GM12878 (cell line): ENCODE results near the gene CZIB. TPM values are rescaled to one million over a fixed set of nuclear protein-coding genes. Genes with fewer than 3 reads are reported as not detected.
A peak's percentile ranks its signal among the peaks of the same experiment; 100 is the strongest.

Experiments
- ATAC-seq: fragments of 200-7000 bp; cut with Tn5 transposase; 3 replicates; pipeline ENCODE4 v1.9.1; 2020; ENCODE audit warnings: mild to moderate bottlenecking, moderate library complexity
- BruUV-seq: library from RNA; stranded (reverse); fragments of 400-500 nt; replicated peaks from 2 replicates; lab custom pipeline; 2021; lab: Mats Ljungman, UMichigan
- CTCF ChIA-PET: fragments of 300-600 bp; sonication (Branson Sonifier 250); formaldehyde crosslinking; extraction: SDS; loops from one replicate; lab custom pipeline; 2021; ENCODE audit warnings: inconsistent platforms; lab: Yijun Ruan, JAX
- POLR2A ChIA-PET: fragments of 350-600 bp; formaldehyde crosslinking; extraction: SDS; loops from one replicate; lab custom pipeline; 2021; ENCODE audit warnings: inconsistent platforms; lab: Charles Lee
- RAD21 ChIA-PET: fragments of 300-600 bp; sonication (Branson Sonifier 250); formaldehyde crosslinking; loops from one replicate; lab custom pipeline; 2023; ENCODE audit warnings: antibody characterized with exemption; ENCODE audit not compliant: unreplicated experiment; lab: Charles Lee
- SMC1A ChIA-PET: fragments of 300-600 bp; sonication (Branson Sonifier 250); formaldehyde crosslinking; loops from one replicate; lab custom pipeline; 2023; ENCODE audit not compliant: unreplicated experiment, uncharacterized antibody; lab: Charles Lee
- DNase-seq: peaks from one replicate; pipeline ENCODE4 v3.0.0-alpha.2; 2011; ENCODE audit warnings: low read depth, low spot score
- FAIRE-seq: peaks from 3 replicates; lab custom pipeline; 2011; peaks lifted over from hg19 to GRCh38; lab: Jason Lieb, UNC
- H2AFZ ChIP-seq: 2 replicates; pipeline ENCODE4 v1.6.0; 2011; ENCODE audit warnings: low read depth, low read length, control low read depth; ENCODE audit not compliant: control insufficient read depth
- H3K27ac ChIP-seq: 2 replicates; pipeline ENCODE4 v1.5.1; 2011; ENCODE audit warnings: control low read depth; ENCODE audit not compliant: control insufficient read depth, insufficient read depth
- H3K27me3 ChIP-seq, 2 experiments: replicated peaks in 1 of 2; 2 replicates each; pipeline versions ENCODE4 v1.6.0 to v1.6.1; 2011; ENCODE audit warnings: low read length in 1 of 2; ENCODE audit not compliant: control insufficient read depth in 2 of 2, insufficient read depth in 2 of 2
- H3K36me3 ChIP-seq, 2 experiments: 2 replicates each; pipeline ENCODE4 v1.5.1; 2011; ENCODE audit warnings: low read length in 1 of 2; ENCODE audit not compliant: control insufficient read depth in 2 of 2, insufficient read depth in 2 of 2
- H3K4me1 ChIP-seq: 2 replicates; pipeline ENCODE4 v1.6.1; 2011; ENCODE audit warnings: mild to moderate bottlenecking, low read length, moderate library complexity, mixed read lengths; ENCODE audit not compliant: control insufficient read depth, insufficient read depth
- H3K4me2 ChIP-seq: 2 replicates; pipeline ENCODE4 v1.6.0; 2011; ENCODE audit warnings: control low read depth; ENCODE audit not compliant: control insufficient read depth, insufficient read depth
- H3K4me3 ChIP-seq: fragments of 200-600 bp; sonication (generic); 2 replicates; pipeline ENCODE4 v1.5.1; 2016
- H3K79me2 ChIP-seq: 2 replicates; pipeline ENCODE4 v1.6.0; 2011; ENCODE audit warnings: low read length; ENCODE audit not compliant: control insufficient read depth, insufficient read depth
- H3K9ac ChIP-seq: 2 replicates; pipeline ENCODE4 v1.8.0; 2011; ENCODE audit warnings: low read length, control low read depth, mixed read lengths; ENCODE audit not compliant: control insufficient read depth, insufficient read depth
- H3K9me3 ChIP-seq: replicated peaks from 3 replicates; pipeline ENCODE4 v1.5.1; 2011; ENCODE audit warnings: mild to moderate bottlenecking, low read length; ENCODE audit not compliant: control insufficient read depth, insufficient read depth
- H4K20me1 ChIP-seq: 2 replicates; pipeline ENCODE4 v1.6.0; 2011; ENCODE audit not compliant: control insufficient read depth, insufficient read depth
- IKZF2 ChIP-seq, 2 experiments: fragments of 450-650 bp; IDR thresholded peaks; 2 replicates each; pipeline ENCODE4 v1.6.1; 2017; ENCODE audit warnings: mild to moderate bottlenecking in 2 of 2, moderate library complexity in 2 of 2
- MTA3 ChIP-seq: IDR thresholded peaks from 2 replicates; pipeline ENCODE4 v1.6.1; 2012; ENCODE audit warnings: low read length, inconsistent platforms, borderline replicate concordance
- MYB ChIP-seq: fragments of 150-350 bp; IDR thresholded peaks from 2 replicates; pipeline ENCODE4 v1.6.1; 2014; ENCODE audit warnings: mild to moderate bottlenecking, low read depth, low read length, borderline replicate concordance
- ZBTB4 ChIP-seq: fragments of 450-650 bp; formaldehyde crosslinking; IDR thresholded peaks from 2 replicates; pipeline ENCODE4 v1.4.0; 2022; ENCODE audit warnings: mild to moderate bottlenecking, moderate library complexity
- ZNF24 ChIP-seq: fragments of 450-650 bp; IDR thresholded peaks from 2 replicates; pipeline ENCODE4 v1.6.1; 2017; ENCODE audit warnings: antibody characterized with exemption, mild to moderate bottlenecking
- WGBS: methylation state at CpG from one replicate; pipeline ENCODE4 v1.1.6; 2016; ENCODE audit warnings: low lambda C conversion rate; ENCODE audit not compliant: insufficient replicate concordance, insufficient coverage; ENCODE audit errors: missing lambda C conversion rate; 5-methylcytosine and 5-hydroxymethylcytosine counted together
- in situ Hi-C: fragments of 300-500 bp; cut with MboI; formaldehyde crosslinking; loops from 9 replicates; pipeline ENCODE4 v1.14.3; 2018; ENCODE audit warnings: mixed read lengths
- intact Hi-C: fragments of 100-400 bp; cut with micrococcal nuclease; formaldehyde crosslinking; loops from one replicate; pipeline ENCODE4 v1.14.2; 2022; ENCODE audit not compliant: unreplicated experiment
- polyA plus RNA-seq, 11 experiments: library from polyadenylated mRNA; depleted of rRNA in 4 of 11; unstranded in 6 of 11; stranded (reverse) in 5 of 11; fragments of >200 nt; fragmentation: Nextera tagmentation in 4 of 11; fragmentation: Illumina TruSeq in 1 of 11; extraction: Ambion mirVana in 4 of 11; extraction: Trizol in 1 of 11; gene quantifications; 1 replicate in 1 of 11; 2 replicates in 10 of 11; pipeline versions ENCODE4 v1.2.1 to v1.2.3, GENCODE V29; 2011 to 2016; ENCODE audit warnings: inconsistent platforms in 2 of 11, missing spikeins in 2 of 11, low read depth in 1 of 11
- total RNA-seq, 4 experiments: library from RNA; depleted of rRNA in 3 of 4; stranded (reverse); fragments of >200 nt in 3 of 4; fragmentation: Illumina TruSeq in 1 of 4; extraction: Trizol in 1 of 4; gene quantifications; 2 replicates each; pipeline versions ENCODE4 v1.2.1 to v1.2.3, GENCODE V29; 2013 to 2021
- TF ChIP-seq, protein P1 (sequence below): fragments of 450-650 bp; IDR thresholded peaks from 2 replicates; pipeline ENCODE4 v1.6.1; 2017; ENCODE audit warnings: borderline replicate concordance

The CZIB gene
- total and polyA plus RNA-seq, 10 of the 15 experiments (the other 5 are each of a cell fraction or from before 2014, with no cell fraction given), result 36.1 to 68.3 (median 50.4) TPM

DNA sequence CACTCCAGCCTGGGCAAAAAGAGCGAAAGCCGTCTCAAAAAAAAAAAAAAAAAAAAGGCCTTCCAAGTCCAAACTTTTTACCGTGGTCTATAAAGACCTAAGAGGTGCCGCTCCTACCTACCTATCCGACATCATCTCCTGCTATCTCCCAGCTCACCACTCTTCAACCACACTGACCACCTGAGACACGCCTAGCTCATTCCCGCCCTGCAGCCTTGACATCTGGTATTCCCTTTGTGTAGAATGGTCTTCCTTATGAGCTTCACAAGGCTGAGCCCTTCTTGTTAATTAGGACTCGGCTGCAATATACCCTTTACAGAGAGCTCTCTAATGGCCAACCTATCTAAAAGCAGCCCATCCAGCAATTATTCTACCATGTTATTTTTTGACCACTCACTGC, 17.2 kb upstream of the CZIB start:
- no TSS peak for BruUV-seq
- peak overlapping the region; percentile 94 for H3K4me3 ChIP-seq
- H3K4me2 ChIP-seq, result peak overlapping the region; percentile 75
- 37% methylated on average over 6 of the region's 8 CpGs for WGBS
- TF ChIP-seq ZBTB4, result no peak
- TF ChIP-seq, all 136 proteins: peak for 0
- DNase-seq (no peak), ATAC-seq (no peak), FAIRE-seq (no peak)
- peaks cover 1 to 16% of the 10 kb centered on the region in 2 experiments for H3K36me3 ChIP-seq
- H3K9me3 ChIP-seq, result no peaks in the 10 kb centered on the region
- peaks cover 4% of the 10 kb centered on the region for H3K4me1 ChIP-seq
- in situ Hi-C loops, result no loop called here
- RAD21 ChIA-PET, result interaction anchor here (1.4 kb wide), 1 partner anchor 18 kb away, joined by 3 read pairs; no protein-coding TSS in a partner anchor
- no peak overlapping the region for H2AFZ ChIP-seq
- SMC1A ChIA-PET, result no interaction called here
- peaks cover 17% of the 10 kb centered on the region for H3K79me2 ChIP-seq
- intact Hi-C loops, result loop anchor here (1.0 kb wide), 1 partner anchor 17 kb away; the partner anchor contains the start of gene CZIB
- H3K9ac ChIP-seq, result peak overlapping the region; percentile 89
- H4K20me1 ChIP-seq, result no peaks in the 10 kb centered on the region
- no peaks in the 10 kb centered on the region for H3K27me3 ChIP-seq
- peak overlapping the region; percentile 66 for H3K27ac ChIP-seq
- CTCF ChIA-PET, result interaction anchor here (0.9 to 1.7 kb wide), 4 partner anchors 17 to 156 kb away, joined by 3 to 4 read pairs (median 3); no protein-coding TSS in a partner anchor
- POLR2A ChIA-PET, result interaction anchor here (0.7 to 1.7 kb wide), 3 partner anchors 16 to 1349 kb away, joined by 3 to 9 read pairs (median 6); no protein-coding TSS in a partner anchor

- Histone ChIP-seq H4K20me1 (no peaks in the 10 kb centered on the region), H3K79me2 (peaks cover 8% of the 10 kb centered on the region), H3K9ac (peak overlapping the region; percentile 89), H3K27me3 (no peaks in the 10 kb centered on the region), H3K4me2 (peak overlapping the region; percentile 82), H3K9me3 (no peaks in the 10 kb centered on the region), H3K4me3 (peak overlapping the region; percentile 80), H3K27ac (peak overlapping the region; percentile 95), H2AFZ (peak overlapping the region; percentile 97), H3K4me1 (0 out of 2 replicates have a peak, but pooled peaks cover 4% of the 10 kb centered on the region), H3K36me3 (peaks cover 0 to 2% of the 10 kb centered on the region in 2 experiments; a peak in 1 of 4 replicates)
- no peak for ATAC-seq
- ChIA-PET CTCF (interaction anchor here (1.1 kb wide), 2 partner anchors 17 to 22 kb away, joined by 3 to 4 read pairs; partner anchors contain the start of gene MAGOH), POLR2A (interaction anchor here (0.6 to 1.7 kb wide), 6 partner anchors 11 to 1538 kb away, joined by 3 to 6 read pairs (median 4); partner anchors contain the start of gene MAGOH), SMC1A (interaction anchor here (0.9 to 2.0 kb wide), 4 partner anchors 11 to 147 kb away, joined by 3 to 9 read pairs (median 4); no protein-coding TSS in a partner anchor), RAD21 (no interaction called here)
- in situ Hi-C loops, result no loop called here
- intact Hi-C loops, result loop anchor here (1.0 to 2.0 kb wide), 2 partner anchors 17 to 24 kb away; partner anchors contain the start of genes CPT2 and MAGOH
- WGBS, result 14% methylated on average over 3 of the region's 3 CpGs
- FAIRE-seq, result no peak
- BruUV-seq, result TSS peak; percentile 99
- DNase-seq, result no peak
- TF ChIP-seq, protein P1, sequence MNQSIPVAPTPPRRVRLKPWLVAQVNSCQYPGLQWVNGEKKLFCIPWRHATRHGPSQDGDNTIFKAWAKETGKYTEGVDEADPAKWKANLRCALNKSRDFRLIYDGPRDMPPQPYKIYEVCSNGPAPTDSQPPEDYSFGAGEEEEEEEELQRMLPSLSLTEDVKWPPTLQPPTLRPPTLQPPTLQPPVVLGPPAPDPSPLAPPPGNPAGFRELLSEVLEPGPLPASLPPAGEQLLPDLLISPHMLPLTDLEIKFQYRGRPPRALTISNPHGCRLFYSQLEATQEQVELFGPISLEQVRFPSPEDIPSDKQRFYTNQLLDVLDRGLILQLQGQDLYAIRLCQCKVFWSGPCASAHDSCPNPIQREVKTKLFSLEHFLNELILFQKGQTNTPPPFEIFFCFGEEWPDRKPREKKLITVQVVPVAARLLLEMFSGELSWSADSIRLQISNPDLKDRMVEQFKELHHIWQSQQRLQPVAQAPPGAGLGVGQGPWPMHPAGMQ, result no peak
- TF ChIP-seq IKZF2 (IDR thresholded peaks at IDR 0.05), result no peak
- no peak for TF ChIP-seq MTA3
- TF ChIP-seq MYB, result no peak
- no peak for TF ChIP-seq ZNF24
Measured at GRCh38 chr1:53220962-53221286, 490 bp upstream of the CZIB start.
